HG02938 (cell line): ENCODE measurements around the gene SETDB2.

ENCODE experiments used
- ATAC-seq: cut with Tn5 transposase; IDR thresholded peaks from one replicate; pipeline ENCODE4 v1.9.1; 2021; ENCODE audit warnings: mild to moderate bottlenecking, moderate library complexity; ENCODE audit not compliant: unreplicated experiment

SETDB2 gene

GRCh38 chr13:49443704-49444523 lies at the start of gene SETDB2, which contains the start of gene CAB39L:
Gene SETDB2, plus strand, starts transcription at chr13:49444274. Its CDS starts 7,620 bp downstream, at chr13:49451894.
Gene CAB39L, minus strand, starts transcription at chr13:49444064. Its CDS starts 61,154 bp downstream, at chr13:49382910.
- ATAC-seq, result peak; percentile 95

GRCh38 chr13:49395451-49395865 lies 48.6 kb upstream of the SETDB2 start:
- no peak for ATAC-seq

- no peak for ATAC-seq
These were observed 48.1 kb upstream of the SETDB2 start for GRCh38 chr13:49395878-49396380.

- ATAC-seq, result no peak
These were observed 44.1 kb upstream of the SETDB2 start for GRCh38 chr13:49399801-49400472.

- ATAC-seq, result no peak
These were observed 43.1 kb upstream of the SETDB2 start for GRCh38 chr13:49400755-49401659.

GRCh38 chr13:49403996-49404702 lies 39.9 kb upstream of the SETDB2 start:
- no peak for ATAC-seq

GRCh38 chr13:49404703-49405020 lies 39.4 kb upstream of the SETDB2 start:
- no peak for ATAC-seq

- no peak for ATAC-seq
These were observed 37.0 kb upstream of the SETDB2 start for GRCh38 chr13:49407068-49407467.

GRCh38 chr13:49407936-49408335 lies 36.1 kb upstream of the SETDB2 start:
- ATAC-seq, result no peak

GRCh38 chr13:49409008-49409407 lies 35.1 kb upstream of the SETDB2 start:
- no peak for ATAC-seq

GRCh38 chr13:49410006-49410405 lies 34.1 kb upstream of the SETDB2 start:
- no peak for ATAC-seq

GRCh38 chr13:49410477-49410876 lies 33.6 kb upstream of the SETDB2 start:
- no peak for ATAC-seq

- ATAC-seq, result no peak
These were observed 32.7 kb upstream of the SETDB2 start for GRCh38 chr13:49411353-49411752.

GRCh38 chr13:49412749-49413148 lies 31.3 kb upstream of the SETDB2 start:
- no peak for ATAC-seq

- no peak for ATAC-seq
These were observed 26.9 kb upstream of the SETDB2 start for GRCh38 chr13:49417161-49417560.

GRCh38 chr13:49418206-49418605 lies 25.9 kb upstream of the SETDB2 start:
- ATAC-seq, result no peak

GRCh38 chr13:49419276-49419675 lies 24.8 kb upstream of the SETDB2 start:
- ATAC-seq, result no peak

- ATAC-seq, result peak; percentile 82
These were observed 22.7 kb upstream of the SETDB2 start for GRCh38 chr13:49421391-49421790.

- ATAC-seq, result no peak
These were observed 20.0 kb upstream of the SETDB2 start for GRCh38 chr13:49424011-49424560.
